RWPE2 (cell line): ENCODE data around the gene RAX2.

Experiments used
- ATAC-seq: fragments of 200-7000 bp; cut with Tn5 transposase; 3 replicates; pipeline ENCODE4 v1.9.1; 2021; ENCODE audit warnings: low read depth
- DNase-seq: peaks from one replicate; pipeline ENCODE4 v3.0.0-alpha.2; 2020; ENCODE audit warnings: low spot score
- H3K27ac ChIP-seq: fragments of 450-650 bp; 2 replicates; pipeline ENCODE4 v1.5.1; 2017; ENCODE audit warnings: mild to moderate bottlenecking; ENCODE audit not compliant: poor library complexity, severe bottlenecking
- H3K27me3 ChIP-seq: fragments of 250-450 bp; sonication (Bioruptor Pico); 2 replicates; pipeline ENCODE4 v1.5.1; 2021; ENCODE audit warnings: mild to moderate bottlenecking, moderate library complexity; ENCODE audit not compliant: insufficient read depth, poor library complexity, severe bottlenecking
- H3K36me3 ChIP-seq: fragments of 250-450 bp; sonication (Bioruptor Pico); 2 replicates; pipeline ENCODE4 v1.5.1; 2020; ENCODE audit warnings: low read depth, mild to moderate bottlenecking, moderate library complexity
- H3K4me1 ChIP-seq: fragments of 250-450 bp; sonication (Bioruptor Pico); 2 replicates; pipeline ENCODE4 v1.5.1; 2021; ENCODE audit warnings: mild to moderate bottlenecking, moderate library complexity; ENCODE audit not compliant: insufficient read depth, poor library complexity, severe bottlenecking
- H3K4me3 ChIP-seq: fragments of 250-450 bp; sonication (Bioruptor Pico); 2 replicates; pipeline ENCODE4 v1.5.1; 2021; ENCODE audit warnings: mild to moderate bottlenecking, moderate library complexity; ENCODE audit not compliant: severe bottlenecking
- H3K9me3 ChIP-seq: fragments of 250-450 bp; sonication (Bioruptor Pico); 2 replicates; pipeline ENCODE4 v1.5.1; 2021; ENCODE audit warnings: mild to moderate bottlenecking, moderate library complexity; ENCODE audit not compliant: severe bottlenecking
- TF ChIP-seq, protein P1 (sequence below): fragments of 450-650 bp; IDR thresholded peaks from one replicate; pipeline ENCODE4 v1.5.1; 2017; ENCODE audit warnings: mild to moderate bottlenecking, moderate library complexity; ENCODE audit not compliant: poor library complexity, severe bottlenecking

RAX2 gene

DNA sequence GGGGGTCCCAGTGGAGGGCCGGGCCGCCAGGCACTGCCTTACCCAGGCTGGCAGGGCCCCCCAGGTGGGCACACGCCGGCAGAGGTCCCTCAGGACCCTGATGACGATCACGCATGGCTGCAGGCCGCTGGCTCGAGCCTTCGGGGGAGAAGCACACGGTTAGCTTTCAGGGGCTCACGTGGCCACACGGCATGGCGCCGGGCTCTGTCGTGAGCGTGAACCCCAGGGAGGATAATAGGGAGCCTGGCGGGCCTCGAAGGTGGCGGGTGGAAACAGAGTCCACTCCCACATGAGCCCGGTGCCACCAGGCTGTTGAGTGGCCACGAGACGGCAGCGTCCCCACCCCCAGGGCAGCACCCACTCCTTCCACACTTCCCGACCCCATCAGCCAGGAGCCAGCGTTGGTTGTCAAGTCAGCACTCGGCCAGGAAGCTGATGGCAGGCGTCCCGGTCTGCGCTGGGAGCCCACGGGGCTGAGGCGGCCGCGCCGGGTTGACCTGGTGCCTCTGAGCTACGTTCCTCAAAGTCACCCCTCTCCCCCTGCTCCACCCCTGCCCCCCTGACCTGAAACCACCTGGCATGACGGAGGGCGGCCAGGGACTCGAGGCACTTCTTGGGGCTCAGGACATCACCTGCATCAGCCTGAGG lies 38.8 kb upstream of the RAX2 start:
- Histone ChIP-seq H3K4me1 (no peaks in the 10 kb centered on the region), H3K9me3 (no peaks in the 10 kb centered on the region), H3K27me3 (no peaks in the 10 kb centered on the region), H3K27ac (no peak overlapping the region), H3K4me3 (no peak overlapping the region), H3K36me3 (no peaks in the 10 kb centered on the region)
- ATAC-seq, result no peak
- no peak for DNase-seq
- TF ChIP-seq, protein P1, sequence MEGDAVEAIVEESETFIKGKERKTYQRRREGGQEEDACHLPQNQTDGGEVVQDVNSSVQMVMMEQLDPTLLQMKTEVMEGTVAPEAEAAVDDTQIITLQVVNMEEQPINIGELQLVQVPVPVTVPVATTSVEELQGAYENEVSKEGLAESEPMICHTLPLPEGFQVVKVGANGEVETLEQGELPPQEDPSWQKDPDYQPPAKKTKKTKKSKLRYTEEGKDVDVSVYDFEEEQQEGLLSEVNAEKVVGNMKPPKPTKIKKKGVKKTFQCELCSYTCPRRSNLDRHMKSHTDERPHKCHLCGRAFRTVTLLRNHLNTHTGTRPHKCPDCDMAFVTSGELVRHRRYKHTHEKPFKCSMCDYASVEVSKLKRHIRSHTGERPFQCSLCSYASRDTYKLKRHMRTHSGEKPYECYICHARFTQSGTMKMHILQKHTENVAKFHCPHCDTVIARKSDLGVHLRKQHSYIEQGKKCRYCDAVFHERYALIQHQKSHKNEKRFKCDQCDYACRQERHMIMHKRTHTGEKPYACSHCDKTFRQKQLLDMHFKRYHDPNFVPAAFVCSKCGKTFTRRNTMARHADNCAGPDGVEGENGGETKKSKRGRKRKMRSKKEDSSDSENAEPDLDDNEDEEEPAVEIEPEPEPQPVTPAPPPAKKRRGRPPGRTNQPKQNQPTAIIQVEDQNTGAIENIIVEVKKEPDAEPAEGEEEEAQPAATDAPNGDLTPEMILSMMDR, result no peak

DNA sequence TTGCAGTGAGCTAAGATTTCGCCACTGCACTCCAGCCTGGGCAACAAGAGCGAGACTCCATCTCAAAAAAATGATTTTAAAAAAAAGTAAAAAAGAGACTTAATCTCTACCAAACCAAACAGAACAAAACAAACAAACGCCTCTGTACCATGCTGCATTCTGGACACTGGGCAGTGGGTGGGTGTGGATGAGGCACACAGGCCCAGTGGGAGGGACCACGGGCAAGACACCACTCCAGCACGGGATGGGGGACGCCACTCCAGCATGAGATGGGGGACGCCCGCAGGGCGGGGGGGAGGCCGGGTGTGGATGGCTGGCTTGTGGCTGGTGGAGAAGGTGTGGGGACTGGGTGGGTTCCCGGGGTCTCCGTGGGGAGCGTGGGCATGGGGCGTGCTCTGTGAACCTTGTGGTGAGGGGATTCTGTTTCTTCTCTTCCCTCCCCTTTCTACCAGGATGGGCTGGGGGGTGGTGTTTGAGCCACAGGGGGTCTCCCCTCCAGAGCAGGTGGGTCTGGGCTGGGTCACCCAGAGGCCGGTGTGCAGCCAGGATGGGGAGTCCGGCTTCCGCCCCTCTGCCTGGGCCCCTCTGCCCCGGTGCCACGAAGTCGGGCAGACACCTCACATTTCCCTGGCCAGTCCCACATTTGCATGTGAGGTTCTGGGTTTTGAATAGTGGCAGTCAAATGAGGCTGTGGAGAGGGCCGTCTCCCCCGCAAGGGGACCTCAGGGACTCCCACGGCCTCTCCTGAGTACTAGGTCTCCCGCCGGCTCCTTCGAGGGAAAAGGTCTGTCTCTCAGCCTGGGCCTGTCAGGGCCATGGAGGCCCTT lies 38.1 kb upstream of the RAX2 start:
- H3K36me3 ChIP-seq, result no peaks in the 10 kb centered on the region
- no peaks in the 10 kb centered on the region for H3K4me1 ChIP-seq
- H3K27me3 ChIP-seq, result no peaks in the 10 kb centered on the region
- H3K9me3 ChIP-seq, result no peaks in the 10 kb centered on the region
- H3K27ac ChIP-seq, result no peak overlapping the region
- ATAC-seq (no peak), DNase-seq (no peak)
- TF ChIP-seq, protein P1, result no peak
- no peak overlapping the region for H3K4me3 ChIP-seq

DNA sequence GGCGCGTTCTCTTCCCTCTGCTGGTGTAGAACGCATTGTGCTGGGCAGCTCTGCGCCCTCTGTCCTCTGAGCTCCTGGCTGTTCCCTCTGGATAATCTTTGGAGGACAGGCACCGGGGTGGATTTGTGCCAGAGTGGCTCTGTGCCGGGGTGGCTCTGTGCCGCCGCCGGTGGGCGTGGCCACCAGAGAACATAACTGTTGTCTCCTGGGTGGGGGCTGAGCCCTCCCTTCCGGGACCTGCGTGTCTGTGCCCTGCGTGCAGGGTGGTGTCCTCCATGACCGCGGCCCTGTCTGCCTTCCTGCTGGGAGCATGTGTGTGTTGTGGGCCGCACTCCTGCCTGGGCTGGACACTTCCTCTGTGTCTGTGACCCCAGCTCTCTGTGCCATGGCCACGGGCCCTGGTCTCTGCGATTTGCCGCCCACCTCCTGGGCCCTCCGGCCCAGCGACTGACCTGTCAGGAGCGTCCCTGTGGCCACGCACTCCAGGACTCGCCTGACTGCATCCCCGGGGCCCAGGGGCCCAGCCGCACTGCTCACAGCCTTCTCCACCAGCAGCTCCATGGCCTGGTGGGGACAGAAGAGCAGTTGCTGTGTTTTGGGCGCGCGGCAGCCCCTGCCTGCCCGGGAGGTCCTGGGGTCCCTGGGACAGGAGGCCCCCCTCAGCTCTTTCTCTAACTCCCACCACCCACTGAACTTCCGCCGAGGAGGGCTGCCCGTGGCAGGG lies 36.6 kb upstream of the RAX2 start:
- Histone ChIP-seq H3K4me3 (no peak overlapping the region), H3K9me3 (no peaks in the 10 kb centered on the region), H3K27ac (no peak overlapping the region), H3K4me1 (no peaks in the 10 kb centered on the region), H3K27me3 (no peaks in the 10 kb centered on the region), H3K36me3 (no peaks in the 10 kb centered on the region)
- ATAC-seq (no peak), DNase-seq (no peak)
- TF ChIP-seq, protein P1, result no peak

DNA sequence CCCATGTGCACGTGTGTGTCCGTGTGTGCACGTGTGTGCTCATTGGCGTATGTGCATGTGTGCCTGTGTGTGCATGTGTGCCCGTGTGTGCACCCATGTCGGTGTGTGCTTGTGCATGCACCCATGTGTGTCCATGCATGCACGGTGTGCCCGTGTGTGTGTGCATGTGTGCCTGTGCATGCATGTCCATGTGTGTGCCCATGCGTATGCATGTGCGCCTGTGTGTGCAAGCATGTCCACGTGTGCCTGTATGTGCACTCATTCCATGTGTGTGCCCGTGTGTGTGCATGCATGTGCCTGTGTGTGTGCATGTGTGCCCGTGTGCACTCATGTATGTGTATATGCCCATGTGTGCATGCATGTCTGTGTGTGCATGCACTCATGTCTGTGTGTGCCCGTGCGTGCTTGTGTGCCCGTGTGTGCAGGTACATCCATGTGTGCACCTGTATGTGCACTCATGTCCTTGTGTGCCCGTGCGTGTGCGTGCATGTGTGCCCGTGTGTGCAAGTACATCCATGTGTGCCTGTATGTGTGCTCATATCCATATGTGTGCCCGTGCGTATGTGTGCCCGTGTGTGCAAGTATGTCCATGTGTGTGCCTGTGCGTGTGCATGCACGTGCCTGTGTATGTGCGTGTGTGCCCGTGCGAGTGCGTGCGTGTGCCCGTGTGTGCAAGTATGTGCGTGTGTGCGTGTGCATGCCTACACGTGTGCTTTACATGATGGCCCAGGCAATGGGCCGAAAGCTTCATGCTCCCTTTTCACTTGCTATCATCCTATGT lies 35.7 kb upstream of the RAX2 start:
- ATAC-seq, result no peak
- Histone ChIP-seq H3K9me3 (no peaks in the 10 kb centered on the region), H3K36me3 (no peaks in the 10 kb centered on the region), H3K4me3 (no peak overlapping the region), H3K27ac (no peak overlapping the region), H3K4me1 (no peaks in the 10 kb centered on the region), H3K27me3 (no peaks in the 10 kb centered on the region)
- no peak for DNase-seq
- TF ChIP-seq, protein P1, result no peak
